KOPT-K1 (cell line): ENCODE measurements around the gene PIP4P1.
A peak's percentile ranks its signal among the peaks of the same experiment; 100 is the strongest.

Experiments
- H3K27ac ChIP-seq: fragments of 200-600 bp; sonication (generic); 2 replicates; pipeline ENCODE4 v1.5.1; 2016; ENCODE audit warnings: antibody characterized with exemption, mild to moderate bottlenecking, low read depth, low read length; ENCODE audit not compliant: poor library complexity, severe bottlenecking
- H3K36me3 ChIP-seq: fragments of 200-600 bp; sonication (generic); 2 replicates; pipeline ENCODE4 v1.5.1; 2017; ENCODE audit warnings: antibody characterized with exemption, mild to moderate bottlenecking, low read length, moderate library complexity; ENCODE audit not compliant: insufficient read depth
- H3K9me3 ChIP-seq: fragments of 200-600 bp; sonication (generic); 2 replicates; pipeline ENCODE4 v1.5.1; 2017; ENCODE audit warnings: antibody characterized with exemption, low read length, mild to moderate bottlenecking; ENCODE audit not compliant: insufficient read depth, poor library complexity, severe bottlenecking

Gene PIP4P1

DNA sequence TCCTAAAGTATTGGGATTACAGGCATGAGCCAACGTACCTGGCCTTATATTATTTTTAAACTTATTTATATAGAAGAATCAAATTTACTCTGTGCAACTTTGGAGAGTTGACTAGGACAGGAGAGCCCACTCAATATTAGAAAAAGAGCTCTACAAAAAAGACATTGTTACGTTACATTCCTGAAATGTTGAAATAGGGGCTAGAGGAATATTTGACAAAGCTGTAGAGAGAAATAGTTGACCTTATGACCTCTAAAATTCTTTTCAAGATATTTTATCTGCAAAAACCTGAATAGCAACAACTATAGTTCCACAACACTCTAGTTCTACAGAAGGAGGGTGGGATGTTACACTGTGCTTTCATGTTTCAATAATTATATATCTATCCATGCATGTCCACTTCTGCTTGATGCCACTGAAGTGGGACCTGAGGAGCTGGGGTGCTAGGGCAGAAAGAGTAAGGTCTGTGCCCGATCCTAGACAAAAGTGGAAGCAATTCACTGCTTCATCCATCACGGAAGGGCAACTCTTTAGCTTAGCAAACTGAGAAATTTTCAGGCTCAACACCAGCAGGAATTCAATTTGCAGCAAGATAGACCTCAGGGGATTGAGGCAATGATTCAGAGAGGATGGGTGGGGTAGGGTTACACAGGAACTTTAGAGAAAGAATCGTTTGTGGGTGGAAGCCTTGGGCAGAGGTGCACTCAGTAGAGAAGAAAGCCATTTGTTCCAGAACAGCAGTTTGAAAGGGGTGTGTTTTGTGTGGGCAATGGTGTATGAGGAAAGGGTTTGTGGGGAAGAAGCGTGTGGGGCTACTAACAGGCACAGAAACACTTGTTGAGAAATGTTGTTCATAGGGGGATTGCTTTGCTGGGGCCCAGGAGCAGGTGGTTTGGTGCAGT lies 28.1 kb upstream of the PIP4P1 start:
- Histone ChIP-seq H3K36me3 (no peaks in the 10 kb centered on the region), H3K9me3 (no peaks in the 10 kb centered on the region), H3K27ac (no peak overlapping the region)

DNA sequence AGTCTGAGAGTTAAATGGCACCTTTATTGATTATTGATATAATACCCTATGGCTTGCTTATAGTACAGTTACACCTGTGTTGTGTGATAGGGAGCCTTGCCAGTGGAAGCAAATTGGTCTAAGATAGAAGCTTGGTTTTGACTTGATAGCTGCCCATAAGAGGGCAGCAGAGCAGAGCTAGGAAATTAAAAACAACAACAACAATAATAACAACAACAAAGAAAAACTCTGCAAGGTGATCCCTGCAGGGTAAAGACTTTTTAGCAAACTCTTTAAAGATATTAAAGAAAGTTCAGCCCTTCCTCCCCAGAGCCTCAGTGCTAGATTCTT lies 26.1 kb upstream of the PIP4P1 start:
- Histone ChIP-seq H3K36me3 (no peaks in the 10 kb centered on the region), H3K27ac (no peak overlapping the region)

DNA sequence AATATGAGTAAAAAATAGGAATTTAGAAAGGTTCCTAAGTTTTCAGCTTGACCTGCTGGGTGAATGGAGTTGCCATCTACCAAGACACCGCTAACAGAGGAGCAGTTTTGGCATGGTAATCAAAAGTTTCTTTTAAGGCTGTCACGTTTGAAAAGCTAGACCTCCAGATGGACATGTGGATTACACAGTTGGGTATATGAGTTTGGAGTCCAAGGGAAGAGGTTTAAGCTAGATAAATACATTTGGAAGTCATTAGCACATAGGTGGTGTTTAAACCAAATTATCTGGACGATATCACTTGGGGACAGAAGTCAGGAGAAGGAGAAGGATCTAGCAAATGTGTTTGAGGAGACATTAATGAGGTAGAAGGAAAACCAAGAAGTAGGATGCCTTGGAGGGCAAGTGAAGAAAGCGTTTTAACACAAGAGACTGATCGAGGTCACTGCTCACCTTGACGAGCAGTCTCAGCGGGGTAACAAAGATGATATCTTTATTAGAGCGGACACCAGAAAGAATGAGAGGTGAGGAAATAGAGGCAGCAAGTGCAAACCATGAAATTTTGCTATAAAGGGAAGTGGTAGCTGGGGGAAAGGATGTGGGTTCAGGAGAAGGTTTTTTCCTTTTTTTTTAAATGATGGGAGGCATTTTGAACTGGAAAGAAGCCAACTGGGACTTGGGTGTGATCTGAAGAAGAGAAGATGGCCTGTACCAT lies 25.6 kb upstream of the PIP4P1 start:
- Histone ChIP-seq H3K27ac (no peak overlapping the region), H3K9me3 (no peaks in the 10 kb centered on the region), H3K36me3 (no peaks in the 10 kb centered on the region)

More for the DNA sequence above, 26.1 kb upstream of the PIP4P1 start:
- no peaks in the 10 kb centered on the region for H3K9me3 ChIP-seq

DNA sequence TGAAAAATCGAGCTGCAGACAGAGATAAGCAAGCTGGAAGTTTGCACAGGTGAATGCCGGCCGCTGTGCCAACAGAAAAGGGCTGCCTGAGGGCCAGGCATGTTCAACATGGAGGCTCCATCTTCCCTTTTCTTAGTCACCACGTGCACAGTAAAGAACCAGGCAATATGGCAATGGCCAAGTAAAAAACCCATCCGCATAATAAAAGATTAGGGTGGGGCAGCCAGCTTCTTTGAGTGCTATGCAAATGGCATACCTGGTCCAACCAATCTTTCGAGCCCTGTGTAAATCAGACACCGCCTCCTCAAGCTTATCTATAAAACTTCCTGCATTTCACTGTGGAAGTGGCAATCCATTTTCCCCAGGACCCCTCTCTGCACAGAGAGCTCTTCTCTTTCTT lies 24.7 kb upstream of the PIP4P1 start:
- Histone ChIP-seq H3K36me3 (no peaks in the 10 kb centered on the region), H3K27ac (no peak overlapping the region), H3K9me3 (no peaks in the 10 kb centered on the region)

DNA sequence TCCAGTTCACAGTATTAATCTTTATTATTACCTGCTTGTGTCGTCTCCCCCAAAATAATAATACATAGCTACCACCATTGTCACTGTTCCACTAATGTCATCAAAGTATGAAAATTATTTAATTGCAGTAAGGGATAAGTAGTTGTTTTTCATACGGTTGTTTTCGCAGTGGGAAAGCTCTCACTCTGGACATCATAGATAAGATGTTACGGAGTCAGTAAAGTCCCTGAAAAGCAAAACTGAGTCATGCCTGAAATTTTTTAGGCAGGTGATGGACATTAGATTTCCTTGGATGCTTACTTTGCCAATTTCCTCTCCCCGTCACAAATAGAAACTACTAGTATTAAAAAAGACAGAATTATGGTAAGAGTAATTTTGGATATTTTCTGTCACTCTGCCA lies 21.1 kb upstream of the PIP4P1 start:
- Histone ChIP-seq H3K27ac (no peak overlapping the region), H3K36me3 (peaks cover 22% of the 10 kb centered on the region), H3K9me3 (no peaks in the 10 kb centered on the region)

DNA sequence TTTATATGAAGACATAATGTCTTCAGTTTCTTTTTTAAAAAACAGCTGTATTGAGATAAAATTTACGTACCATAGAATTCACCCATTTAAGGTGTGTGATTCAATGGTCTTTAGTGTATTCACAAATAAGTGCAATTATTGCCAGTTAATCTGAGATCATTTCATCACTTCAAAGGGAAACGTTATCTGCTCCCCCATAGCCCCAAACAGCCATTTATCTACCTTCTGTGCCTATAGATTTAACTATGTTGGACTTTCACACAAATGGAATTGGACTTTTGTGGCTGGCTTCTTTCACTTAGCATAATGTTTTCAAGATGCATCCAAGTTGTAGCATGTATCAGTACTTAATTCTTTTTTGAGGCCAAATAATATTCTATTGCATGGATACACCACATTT lies 17.7 kb upstream of the PIP4P1 start:
- Histone ChIP-seq H3K36me3 (peaks cover 57% of the 10 kb centered on the region), H3K27ac (no peak overlapping the region), H3K9me3 (no peaks in the 10 kb centered on the region)

DNA sequence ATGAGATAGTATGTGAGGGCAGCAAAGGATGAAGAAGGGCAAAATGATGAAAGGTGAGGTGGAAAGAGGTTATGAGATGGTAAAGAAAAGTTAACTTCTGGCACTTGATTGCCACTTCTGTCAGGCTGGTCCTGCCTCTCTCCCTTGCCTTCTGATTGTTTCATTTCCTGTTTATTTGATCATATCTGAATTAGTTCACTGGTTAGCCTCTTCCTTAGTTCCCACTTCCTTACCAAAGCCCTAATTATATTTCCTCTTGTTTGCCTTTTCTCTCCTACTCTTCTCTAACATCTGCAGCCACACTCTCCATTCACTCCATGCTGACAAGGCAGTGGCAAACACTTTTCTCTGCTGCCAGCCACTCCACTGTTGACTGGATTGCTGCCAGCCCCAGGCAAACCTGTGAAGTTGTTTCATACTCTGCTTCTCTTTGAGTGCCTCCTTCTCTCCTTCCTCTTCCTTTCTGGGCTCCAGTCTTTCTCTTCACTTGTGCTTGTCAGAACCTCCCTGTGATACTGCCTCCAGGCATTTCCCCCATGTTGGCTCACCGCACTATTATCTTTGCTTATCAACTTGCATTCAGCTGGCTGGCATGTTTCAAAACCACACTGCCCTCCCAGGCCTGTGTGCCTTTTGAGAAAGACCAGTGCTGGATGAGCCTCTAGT lies 16.1 kb upstream of the PIP4P1 start:
- H3K27ac ChIP-seq: peak overlapping the region; percentile 54
- H3K36me3 ChIP-seq: peaks cover 73% of the 10 kb centered on the region
- H3K9me3 ChIP-seq: no peaks in the 10 kb centered on the region

DNA sequence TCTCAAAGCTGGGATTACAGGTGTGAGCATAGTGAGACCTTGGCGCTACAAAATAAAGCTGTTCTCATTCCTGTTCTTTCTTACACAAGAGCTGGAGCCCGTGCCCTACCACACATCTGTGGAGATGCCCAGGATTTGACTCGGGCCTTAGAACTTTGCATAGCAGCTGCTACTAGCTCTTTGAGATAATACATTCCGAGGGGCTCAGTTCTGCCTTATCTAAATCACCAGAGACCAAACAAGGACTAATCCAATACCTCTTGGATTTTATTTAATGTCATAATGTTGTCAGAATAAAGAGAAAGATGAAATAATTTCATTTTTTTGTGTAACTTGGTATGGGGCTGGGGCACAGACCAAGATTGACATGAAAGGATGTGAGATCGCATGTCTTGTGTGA lies 15.5 kb upstream of the PIP4P1 start:
- peaks cover 78% of the 10 kb centered on the region for H3K36me3 ChIP-seq
- no peaks in the 10 kb centered on the region for H3K9me3 ChIP-seq
- H3K27ac ChIP-seq: peak overlapping the region; percentile 54

DNA sequence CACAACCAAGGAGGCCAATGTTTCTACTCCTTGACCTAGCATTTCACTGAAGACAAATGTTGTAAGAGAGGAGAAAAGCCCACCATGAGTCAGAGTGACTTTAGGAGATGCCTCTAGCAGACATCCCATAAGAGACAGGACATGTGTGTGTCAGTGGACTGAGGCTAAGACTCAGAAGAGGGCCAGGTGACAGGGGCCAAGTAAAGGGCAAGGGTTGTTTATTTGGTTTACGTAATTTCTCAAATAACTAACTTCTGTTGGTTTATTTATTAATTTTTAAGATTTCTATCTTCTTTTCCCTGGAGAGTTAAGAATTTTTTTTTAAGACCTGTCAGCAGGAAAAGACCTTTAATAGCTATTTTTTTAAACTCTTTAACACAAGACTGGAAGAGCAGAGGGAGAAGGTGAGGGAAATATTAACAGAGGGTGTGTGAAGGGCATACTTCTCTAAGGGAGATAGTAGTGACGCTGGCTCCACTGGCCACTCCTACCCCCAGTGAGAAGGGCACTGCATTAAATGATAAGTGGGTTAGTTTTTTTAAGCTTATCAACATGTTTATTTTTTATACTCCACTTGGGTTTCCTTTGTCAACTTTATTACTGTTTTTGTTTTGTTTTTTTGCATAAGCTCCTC lies 11.4 kb upstream of the PIP4P1 start:
- peaks cover 64% of the 10 kb centered on the region for H3K36me3 ChIP-seq

DNA sequence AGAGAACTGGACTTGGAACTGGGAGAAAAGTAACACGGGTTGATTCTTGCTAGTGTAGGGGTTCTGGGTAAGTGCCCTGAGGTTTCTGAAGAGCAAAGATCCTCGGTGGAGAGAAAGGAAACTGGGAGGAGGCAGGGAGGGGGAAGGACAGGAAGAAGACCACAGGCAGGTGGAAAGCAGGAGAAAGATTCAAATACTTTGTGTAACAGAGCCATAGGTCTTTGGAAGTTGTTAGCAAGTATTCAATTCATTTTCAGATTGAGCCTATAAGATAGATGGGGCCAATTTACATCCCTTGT lies 9.3 kb upstream of the PIP4P1 start:
- H3K9me3 ChIP-seq: no peaks in the 10 kb centered on the region
- H3K27ac ChIP-seq: peak overlapping the region; percentile 84
- peaks cover 43% of the 10 kb centered on the region for H3K36me3 ChIP-seq

More for the DNA sequence above, 11.4 kb upstream of the PIP4P1 start:
- Histone ChIP-seq H3K27ac (no peak overlapping the region), H3K9me3 (no peaks in the 10 kb centered on the region)

DNA sequence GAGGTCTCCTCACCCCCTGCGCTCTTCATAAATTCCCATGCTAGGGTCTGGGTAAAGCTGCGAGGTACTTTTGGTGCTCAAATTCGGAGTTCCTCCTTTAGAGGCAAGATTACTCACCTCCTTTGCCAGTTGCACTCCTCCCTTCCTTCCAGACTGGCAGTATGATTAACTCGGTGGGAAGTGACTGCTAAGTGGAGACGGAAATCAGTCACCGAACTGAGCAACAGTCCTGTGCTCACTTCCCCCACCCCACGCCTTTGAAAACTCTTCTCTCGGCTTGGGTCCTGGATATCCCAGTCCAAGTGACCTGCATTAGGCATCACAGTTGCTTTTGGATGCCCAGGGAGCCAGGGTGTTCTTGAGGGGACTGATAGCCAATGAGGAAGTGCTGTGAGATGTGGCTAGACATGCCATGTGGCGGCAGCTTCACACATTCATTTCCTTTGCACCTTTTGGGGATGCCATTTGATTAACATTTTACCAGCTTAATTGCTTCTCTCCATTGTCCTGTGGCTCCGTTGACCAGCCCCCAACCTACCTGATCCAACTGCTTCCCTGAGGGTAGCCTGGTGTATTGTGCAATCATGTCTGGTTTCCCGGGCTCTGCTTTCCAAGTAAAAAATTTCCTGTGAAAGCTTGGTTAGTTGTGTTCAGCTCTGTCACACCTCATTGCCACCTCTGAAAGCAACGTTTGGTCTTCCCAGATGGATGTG lies 8.8 kb upstream of the PIP4P1 start:
- Histone ChIP-seq H3K36me3 (peaks cover 38% of the 10 kb centered on the region), H3K27ac (peak overlapping the region; percentile 84), H3K9me3 (no peaks in the 10 kb centered on the region)

DNA sequence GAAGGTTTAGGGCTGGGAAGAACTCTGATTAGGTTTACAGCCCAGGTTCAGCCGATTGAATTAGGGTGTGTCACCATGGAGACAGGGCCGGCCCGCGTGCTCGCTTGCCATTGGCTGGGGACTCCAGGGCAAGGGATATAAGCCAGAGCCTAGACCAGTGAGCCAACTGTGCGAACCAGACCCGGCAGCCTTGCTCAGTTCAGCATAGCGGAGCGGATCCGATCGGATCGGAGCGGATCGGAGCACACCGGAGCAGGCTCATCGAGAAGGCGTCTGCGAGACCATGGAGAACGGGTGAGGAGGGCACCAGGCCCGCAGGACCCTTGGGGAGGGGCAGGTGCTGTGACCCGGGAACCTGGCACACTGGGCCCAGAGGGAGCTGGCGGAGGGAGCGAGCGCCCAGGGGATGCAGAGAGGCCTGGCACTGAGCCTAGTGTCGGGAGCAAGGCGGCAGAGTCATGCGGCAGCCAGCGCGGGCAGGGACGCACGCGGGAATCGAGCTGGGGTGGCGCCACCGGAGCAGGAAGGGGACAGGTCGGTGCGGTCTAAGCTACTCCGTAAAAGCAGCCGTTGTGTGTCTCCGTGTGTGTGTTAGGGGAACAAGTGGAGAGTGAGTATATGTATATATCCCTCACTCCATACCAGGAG lies 8.1 kb upstream of the PIP4P1 start, which contains the start of gene PNP:
PNP (plus strand) TSS at position 165 of the 648 bp plus-strand sequence; CDS start at position 284, 119 bp downstream.
- Histone ChIP-seq H3K27ac (peak within 1 kb of the TSS; percentile 84), H3K9me3 (no peaks in the 10 kb centered on the region), H3K36me3 (peaks cover 31% of the 10 kb centered on the region)

DNA sequence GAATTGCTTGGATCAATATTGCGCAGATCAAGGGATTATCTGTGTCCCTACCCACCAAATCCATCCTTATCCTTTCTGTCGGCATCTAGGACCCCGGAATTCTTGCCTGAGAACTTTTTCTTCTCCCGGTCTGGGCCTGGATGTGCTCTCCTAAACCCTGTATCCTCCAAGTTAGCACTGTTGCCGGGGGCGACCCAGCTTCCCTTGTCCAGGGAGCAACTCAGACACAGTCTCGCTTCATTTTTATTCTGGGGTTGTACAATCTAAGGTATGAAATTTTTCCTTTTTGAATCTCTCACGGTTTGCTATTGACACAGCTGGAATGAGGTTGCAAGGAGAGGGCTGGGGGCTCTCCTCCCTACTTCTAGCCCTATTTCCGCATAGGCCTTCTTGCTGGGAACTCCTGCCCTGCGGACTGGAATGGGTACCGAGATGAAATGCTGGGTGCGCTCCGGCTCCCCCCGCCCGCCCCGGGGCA lies 7.6 kb upstream of the PIP4P1 start:
- Histone ChIP-seq H3K27ac (peak overlapping the region; percentile 84), H3K9me3 (no peaks in the 10 kb centered on the region), H3K36me3 (peaks cover 26% of the 10 kb centered on the region)
